OCI-LY1 (cell line): Measurements from ENCODE around the gene CIZ1.

Experiments used
- CTCF ChIP-seq: fragments of 200-600 bp; sonication (generic), shearing (Covaris generic); IDR thresholded peaks from 2 replicates; pipeline ENCODE4 v1.5.1; 2017; ENCODE audit warnings: mild to moderate bottlenecking, antibody characterized with exemption, low read length, moderate library complexity, mixed read lengths
- EZH2 ChIP-seq: fragments of 200-600 bp; sonication (generic), shearing (Covaris generic); IDR thresholded peaks from 2 replicates; pipeline ENCODE4 v1.8.0; 2017; ENCODE audit warnings: borderline replicate concordance, mixed run types, mild to moderate bottlenecking, antibody characterized with exemption, low read length, moderate library complexity, mixed read lengths

GRCh38 chr9:128139621-128140020 is 51.8 kb downstream of the CIZ1 start:
- no peak for TF ChIP-seq EZH2
- TF ChIP-seq CTCF: no peak
